K562 (cell line): ENCODE data around the gene BOD1L1. TPM values are rescaled to one million over a fixed set of nuclear protein-coding genes. Genes with fewer than 3 reads are reported as not detected.

Experiments used
- ATAC-seq: fragments of 200-7000 bp; cut with Tn5 transposase; 3 replicates; pipeline ENCODE4 v1.9.1; 2020; ENCODE audit warnings: moderate library complexity
- BruUV-seq: library from RNA; stranded (reverse); fragments of 400-500 nt; replicated peaks from 2 replicates; lab custom pipeline; 2021; lab: Mats Ljungman, UMichigan
- CTCF ChIA-PET: fragments of 300-600 bp; formaldehyde crosslinking; extraction: SDS; loops from one replicate; lab custom pipeline; 2021; ENCODE audit warnings: low intra/inter-chr PET ratio; lab: Yijun Ruan, JAX
- POLR2A ChIA-PET: fragments of 300-600, 350-650 bp; sonication (Branson Sonifier 250); formaldehyde crosslinking; extraction: SDS; loops from one replicate; lab custom pipeline; 2021; ENCODE audit warnings: antibody characterized with exemption, inconsistent platforms; lab: Yijun Ruan, JAX
- DNase-seq, 4 experiments: peaks; one replicate each; pipeline versions ENCODE4 v3.0.0 to v3.0.0-alpha.2; 2011 to 2018; ENCODE audit warnings: low spot score in 3 of 4, mixed read lengths in 3 of 4; ENCODE audit errors: extremely low read depth in 1 of 4
- FAIRE-seq: peaks from 2 replicates; lab custom pipeline; 2011; peaks lifted over from hg19 to GRCh38; lab: Jason Lieb, UNC
- H2AFZ ChIP-seq: 2 replicates; pipeline ENCODE4 v1.6.0; 2011; ENCODE audit warnings: low read depth, low read length, control low read depth, inconsistent platforms
- H3K27ac ChIP-seq: fragments of 200-600 bp; 3 replicates; pipeline ENCODE4 v1.8.0; 2011; ENCODE audit warnings: low read depth, mild to moderate bottlenecking, control low read depth, inconsistent platforms, low read length, moderate library complexity, mixed read lengths; ENCODE audit errors: extremely low read depth
- H3K27me3 ChIP-seq, 2 experiments: fragments of 300-600 bp in 1 of 2; 2 replicates in 1 of 2; 3 replicates in 1 of 2; pipeline versions ENCODE4 v1.6.0 to v1.8.0; 2011; ENCODE audit warnings: inconsistent platforms in 2 of 2, low read length in 2 of 2, mild to moderate bottlenecking in 1 of 2, mixed read lengths in 1 of 2, moderate library complexity in 1 of 2; ENCODE audit not compliant: control insufficient read depth in 2 of 2, insufficient read depth in 2 of 2
- H3K36me3 ChIP-seq: fragments of 300-600 bp; 3 replicates; pipeline ENCODE4 v1.8.0; 2011; ENCODE audit warnings: mild to moderate bottlenecking, low read length, inconsistent platforms; ENCODE audit not compliant: control insufficient read depth, insufficient read depth
- H3K4me1 ChIP-seq, 2 experiments: fragments of 200-600 bp in 1 of 2; replicated peaks in 1 of 2; 2 replicates in 1 of 2; 3 replicates in 1 of 2; pipeline versions ENCODE4 v1.5.1 to v1.8.0; 2011; ENCODE audit warnings: inconsistent platforms in 2 of 2, low read length in 2 of 2, mild to moderate bottlenecking in 1 of 2, mixed read lengths in 1 of 2, moderate library complexity in 1 of 2; ENCODE audit not compliant: control insufficient read depth in 2 of 2, insufficient read depth in 2 of 2
- H3K4me2 ChIP-seq: 2 replicates; pipeline ENCODE4 v1.6.1; 2011; ENCODE audit warnings: low read length, control low read depth, inconsistent platforms, mixed read lengths; ENCODE audit not compliant: insufficient read depth
- H3K4me3 ChIP-seq: fragments of 200-600 bp; sonication (generic), shearing (Covaris generic); 2 replicates; pipeline ENCODE4 v1.5.1; 2016; ENCODE audit warnings: control low read depth, inconsistent platforms
- H3K79me2 ChIP-seq: fragments of 200-600 bp; 3 replicates; pipeline ENCODE4 v1.8.0; 2011; ENCODE audit warnings: low read length, inconsistent platforms; ENCODE audit not compliant: control insufficient read depth, insufficient read depth
- H3K9ac ChIP-seq, 2 experiments: 2 replicates each; pipeline versions ENCODE4 v1.6.0 to v1.6.1; 2011; ENCODE audit warnings: low read depth in 2 of 2, low read length in 2 of 2, control low read depth in 1 of 2, inconsistent platforms in 1 of 2, mild to moderate bottlenecking in 1 of 2, mixed read lengths in 1 of 2; ENCODE audit not compliant: insufficient read depth in 1 of 2
- H3K9me1 ChIP-seq: one replicate; pipeline ENCODE4 v1.6.0; 2011; ENCODE audit warnings: inconsistent platforms, mild to moderate bottlenecking, low read length, moderate library complexity; ENCODE audit not compliant: control insufficient read depth, insufficient read depth
- H3K9me3 ChIP-seq: replicated peaks from 2 replicates; pipeline ENCODE4 v1.5.1; 2011; ENCODE audit warnings: low read depth, low read length, inconsistent platforms; ENCODE audit not compliant: control insufficient read depth, insufficient read depth
- H4K20me1 ChIP-seq: replicated peaks from 2 replicates; pipeline ENCODE4 v1.6.1; 2011; ENCODE audit warnings: low read length, inconsistent platforms, mixed read lengths; ENCODE audit not compliant: control insufficient read depth, insufficient read depth
- ADNP ChIP-seq: fragments of 200-800 bp; sonication (Bioruptor generic); IDR thresholded peaks from 2 replicates; pipeline ENCODE4 v1.6.1; 2016; ENCODE audit warnings: missing genetic modification characterization, missing compliant biosample characterization
- BCOR ChIP-seq: fragments of 450-650 bp; IDR thresholded peaks from 2 replicates; pipeline ENCODE4 v1.6.1; 2016
- CBX3 ChIP-seq, 2 experiments: IDR thresholded peaks; 1 replicate in 1 of 2; 2 replicates in 1 of 2; pipeline ENCODE4 v1.6.1; 2012; ENCODE audit warnings: inconsistent platforms in 2 of 2, low read length in 2 of 2, borderline replicate concordance in 1 of 2, control low read depth in 1 of 2
- CSDE1 ChIP-seq, 2 experiments: fragments of 450-650 bp; IDR thresholded peaks; 2 replicates each; pipeline ENCODE4 v1.6.1; 2016; ENCODE audit warnings: mild to moderate bottlenecking in 1 of 2
- DDX20 ChIP-seq: fragments of 450-650 bp; IDR thresholded peaks from 2 replicates; pipeline ENCODE4 v1.6.1; 2016; ENCODE audit warnings: missing genetic modification characterization, low read depth, mild to moderate bottlenecking, missing compliant biosample characterization, moderate library complexity
- GMEB1 ChIP-seq: fragments of 250-450 bp; sonication (Bioruptor Pico); IDR thresholded peaks from 2 replicates; pipeline ENCODE4 v1.4.0; 2020; ENCODE audit warnings: mild to moderate bottlenecking
- KDM1A ChIP-seq, 2 experiments: fragments of 450-650 bp; IDR thresholded peaks; 2 replicates each; pipeline ENCODE4 v1.6.1; 2016; ENCODE audit warnings: mild to moderate bottlenecking in 2 of 2
- NCOA6 ChIP-seq: fragments of 450-650 bp; IDR thresholded peaks from 2 replicates; pipeline ENCODE4 v1.6.1; 2017; ENCODE audit warnings: mild to moderate bottlenecking
- NONO ChIP-seq, 2 experiments: fragments of 200-400 bp in 1 of 2; fragments of 450-650 bp in 1 of 2; formaldehyde crosslinking in 1 of 2; IDR thresholded peaks; 2 replicates each; pipeline ENCODE4 v1.6.1; 2017; ENCODE audit warnings: low read depth in 2 of 2, mild to moderate bottlenecking in 2 of 2, moderate library complexity in 2 of 2, low read length in 1 of 2
- NR2C1 ChIP-seq, 2 experiments: fragments of 450-650 bp; IDR thresholded peaks; 2 replicates each; pipeline ENCODE4 v1.6.1; 2017; ENCODE audit warnings: mild to moderate bottlenecking in 2 of 2, antibody characterized with exemption in 1 of 2, inconsistent platforms in 1 of 2, missing compliant biosample characterization in 1 of 2, missing genetic modification characterization in 1 of 2
- POLR2G ChIP-seq: fragments of 200-400 bp; formaldehyde crosslinking; IDR thresholded peaks from 2 replicates; pipeline ENCODE4 v1.6.1; 2017; ENCODE audit warnings: low read depth, mild to moderate bottlenecking, antibody characterized with exemption, low read length, moderate library complexity
- RBFOX2 ChIP-seq: fragments of 200-400 bp; formaldehyde crosslinking; IDR thresholded peaks from 2 replicates; pipeline ENCODE4 v1.6.1; 2017; ENCODE audit warnings: low read depth, mild to moderate bottlenecking, low read length, moderate library complexity
- RBM25 ChIP-seq: fragments of 200-400 bp; formaldehyde crosslinking; IDR thresholded peaks from 2 replicates; pipeline ENCODE4 v1.6.1; 2018; ENCODE audit warnings: low read length, low read depth, moderate library complexity; ENCODE audit not compliant: severe bottlenecking
- RCOR1 ChIP-seq, 2 experiments: IDR thresholded peaks; 2 replicates each; pipeline ENCODE4 v1.6.1; 2012; ENCODE audit warnings: low read depth in 2 of 2, low read length in 2 of 2, borderline replicate concordance in 1 of 2, improper control_type of control experiment in 1 of 2
- RNF219 ChIP-seq: fragments of 250-450 bp; sonication (Bioruptor Pico); IDR thresholded peaks from 2 replicates; pipeline ENCODE4 v1.5.0; 2022; ENCODE audit warnings: mild to moderate bottlenecking
- SIRT6 ChIP-seq: IDR thresholded peaks from one replicate; pipeline ENCODE4 v1.6.1; 2012; ENCODE audit warnings: low read depth, mild to moderate bottlenecking, control low read depth, inconsistent platforms, low read length, moderate library complexity
- TAL1 ChIP-seq: fragments of 450-650 bp; IDR thresholded peaks from 2 replicates; pipeline ENCODE4 v1.6.1; 2016; ENCODE audit warnings: mild to moderate bottlenecking
- VEZF1 ChIP-seq: fragments of 200-800 bp; sonication (Bioruptor generic); IDR thresholded peaks from 2 replicates; pipeline ENCODE4 v1.6.1; 2017; ENCODE audit warnings: missing genetic modification characterization, missing compliant biosample characterization
- ZC3H11A ChIP-seq: IDR thresholded peaks from 2 replicates; pipeline ENCODE4 v1.6.1; 2012; ENCODE audit warnings: low read depth, low read length, improper control_type of control experiment
- WGBS: fragments of 100-300 bp; shearing (Covaris generic); methylation state at CpG from one replicate; pipeline ENCODE4 v1.1.6; 2016; ENCODE audit warnings: low coverage, mixed read lengths; ENCODE audit not compliant: insufficient coverage; ENCODE audit errors: missing lambda C conversion rate; 5-methylcytosine and 5-hydroxymethylcytosine counted together
- in situ Hi-C: fragments of 300-500 bp; cut with MboI; formaldehyde crosslinking; loops from 4 replicates; pipeline ENCODE4 v1.15.0; 2018; ENCODE audit warnings: inconsistent platforms, mixed read lengths
- intact Hi-C: fragments of 100-400 bp; cut with micrococcal nuclease; formaldehyde crosslinking; loops from 2 replicates; pipeline ENCODE4 v1.14.2; 2022
- polyA plus RNA-seq, 8 experiments: library from polyadenylated mRNA; depleted of rRNA in 4 of 8; stranded (reverse) in 5 of 8; unstranded in 3 of 8; fragments of >200 nt; fragmentation: Nextera tagmentation in 2 of 8; fragmentation: Illumina TruSeq in 1 of 8; extraction: Ambion mirVana in 2 of 8; extraction: Trizol in 1 of 8; gene quantifications; 2 replicates each; pipeline versions ENCODE4 v1.2.1 to v1.2.3, GENCODE V29; 2011 to 2014; ENCODE audit warnings: inconsistent platforms in 1 of 8, missing spikeins in 1 of 8
- total RNA-seq, 7 experiments: library from RNA; depleted of rRNA in 6 of 7; stranded (reverse); fragments of >200 nt in 6 of 7; fragmentation: Illumina TruSeq in 2 of 7; extraction: Trizol in 2 of 7; gene quantifications; 2 replicates each; pipeline versions ENCODE4 v1.2.1 to v1.2.3, GENCODE V29; 2011 to 2021; ENCODE audit warnings: low replicate concordance in 1 of 7

Gene BOD1L1
- total and polyA plus RNA-seq, 9 of the 15 experiments (the other 6 are each of a cell fraction or from before 2014, with no cell fraction given), result 4.8 to 23.2 (median 17.7) TPM

- Histone ChIP-seq H3K27me3 (peaks cover 4 to 42% of the 10 kb centered on the region in 2 experiments; a peak in 4 of 5 replicates), H3K9ac (no peak overlapping the region), H2AFZ (no peak overlapping the region), H3K4me3 (no peak overlapping the region), H4K20me1 (no peaks in the 10 kb centered on the region), H3K27ac (no peak overlapping the region), H3K4me1 (peaks cover 14 to 26% of the 10 kb centered on the region in 2 experiments; a peak in 4 of 5 replicates), H3K9me1 (no peaks in the 10 kb centered on the region), H3K79me2 (no peaks in the 10 kb centered on the region), H3K4me2 (no peak overlapping the region), H3K36me3 (no peaks in the 10 kb centered on the region), H3K9me3 (no peaks in the 10 kb centered on the region)
- in situ Hi-C loops, result no loop called here
- ChIA-PET CTCF (no interaction called here), POLR2A (no interaction called here)
- no peak for DNase-seq
- FAIRE-seq, result no peak
- ATAC-seq, result no peak
- BruUV-seq, result no TSS peak
- intact Hi-C loops, result no loop called here
- 25% methylated on average over 3 of the region's 3 CpGs for WGBS
- no peak for TF ChIP-seq NONO (IDR thresholded peaks at IDR 0.05; ENCODE audit: low read depth in 2 of 2, low read length in 1 of 2)
- peak in 1 of 2 experiments; percentile 37; a peak in 1 of 3 replicates for TF ChIP-seq CBX3 (IDR thresholded peaks at IDR 0.05; ENCODE audit: borderline replicate concordance in 1 of 2, low read length in 2 of 2)
- TF ChIP-seq POLR2G, result no peak
- no peak for TF ChIP-seq RNF219 (CRISPR knock-in tag)
- TF ChIP-seq NR2C1 (IDR thresholded peaks at IDR 0.05), result no peak
- TF ChIP-seq NR2C1 (tag; IDR thresholded peaks at IDR 0.05), result no peak
- TF ChIP-seq ZC3H11A, result no peak
- TF ChIP-seq RBFOX2, result no peak
- 0 out of 4 replicates have a peak, but pooled peaks of 1 of the 2 experiments have one; percentile 46 for TF ChIP-seq RCOR1 (IDR thresholded peaks at IDR 0.05; ENCODE audit: borderline replicate concordance in 1 of 2, low read depth in 2 of 2, low read length in 2 of 2)
- peak; percentile 91 for TF ChIP-seq BCOR
- no peak for TF ChIP-seq SIRT6
- TF ChIP-seq KDM1A (IDR thresholded peaks at IDR 0.05), result peak; percentile 33 to 38; a peak in 3 of 4 replicates
- no peak for TF ChIP-seq DDX20 (tag)
- TF ChIP-seq CSDE1 (IDR thresholded peaks at IDR 0.05), result no peak
- no peak for TF ChIP-seq NCOA6
- no peak for TF ChIP-seq VEZF1 (CRISPR knock-in tag)
- peak; percentile 98 for TF ChIP-seq RBM25
- TF ChIP-seq GMEB1 (CRISPR knock-in tag), result no peak
- no peak for TF ChIP-seq TAL1
- TF ChIP-seq ADNP (tag), result 0 out of 2 replicates have a peak, but pooled peaks have one; percentile 30
Measured at GRCh38 chr4:13526658-13527057, 100.9 kb downstream of the BOD1L1 start.
